Left lung (tissue), 10 donors: ENCODE results near the gene ATG9B. TPM values are rescaled to one million over a fixed set of nuclear protein-coding genes. Genes with fewer than 3 reads are reported as not detected.

ENCODE experiments used
- ATAC-seq: fragments of 200-7000 bp; cut with Tn5 transposase; one replicate; pipeline ENCODE4 v1.9.1; 2020; ENCODE audit warnings: moderate library complexity
- DNase-seq, 4 donors: peaks; one replicate each; pipeline ENCODE4 v3.0.0-alpha.2; 2013 to 2020
- H3K27ac ChIP-seq, 2 donors: fragments of 200-600 bp; sonication (generic) in 1 of 2; one replicate each; pipeline versions ENCODE4 v1.5.0 to v1.8.0; 2020 to 2021
- H3K27me3 ChIP-seq, 2 donors: fragments of 200-600 bp; sonication (generic) in 1 of 2; one replicate each; pipeline versions ENCODE4 v1.5.0 to v1.8.0; 2020 to 2021
- H3K36me3 ChIP-seq, 2 donors: fragments of 200-600 bp; sonication (generic) in 1 of 2; one replicate each; pipeline versions ENCODE4 v1.5.0 to v1.8.0; 2020 to 2021
- H3K4me1 ChIP-seq, 2 donors: fragments of 200-600 bp; one replicate each; pipeline ENCODE4 v1.8.0; 2021
- H3K4me3 ChIP-seq, 2 donors: fragments of 200-600 bp; sonication (generic) in 1 of 2; one replicate each; pipeline versions ENCODE4 v1.5.0 to v1.8.0; 2020 to 2021; ENCODE audit warnings: mild to moderate bottlenecking in 1 of 2
- H3K9me3 ChIP-seq, 2 donors: fragments of 200-600 bp; sonication (generic) in 1 of 2; one replicate each; pipeline versions ENCODE4 v1.5.0 to v1.8.0; 2020 to 2021
- intact Hi-C, 2 donors: fragments of 100-400 bp; cut with DNase I; formaldehyde crosslinking; loops; one replicate each; pipeline versions ENCODE4 v1.11.2 to v1.14.2; 2022
- polyA plus RNA-seq, 6 donors: library from polyadenylated mRNA; unstranded; fragments of 120-200 nt; gene quantifications; one replicate each; pipeline ENCODE4 v1.2.1, GENCODE V29; 2013; ENCODE audit not compliant: insufficient read length in 6 of 6
- total RNA-seq, 2 donors: library from RNA; stranded (reverse); fragmentation: NEBNext Ultra II Directional; extraction: Animal tissue kit (Norgen Biotek cat#: 25700); gene quantifications; one replicate each; pipeline ENCODE4 v1.2.1, GENCODE V29; 2021
- TF ChIP-seq, protein P1 (sequence below), 2 donors: fragments of 200-600 bp; sonication (generic) in 1 of 2; IDR thresholded peaks; one replicate each; pipeline versions ENCODE4 v1.5.0 to v1.8.0; 2021; ENCODE audit warnings: antibody characterized with exemption in 2 of 2
- donor health status: DM: no; HTN: yes; CAD: no.
- donor health status: DM: no; HTN: no; CAD: no.

The ATG9B gene
- total and polyA plus RNA-seq, 8 donors, result 0.68 to 7.1 (median 3.6) TPM

DNA sequence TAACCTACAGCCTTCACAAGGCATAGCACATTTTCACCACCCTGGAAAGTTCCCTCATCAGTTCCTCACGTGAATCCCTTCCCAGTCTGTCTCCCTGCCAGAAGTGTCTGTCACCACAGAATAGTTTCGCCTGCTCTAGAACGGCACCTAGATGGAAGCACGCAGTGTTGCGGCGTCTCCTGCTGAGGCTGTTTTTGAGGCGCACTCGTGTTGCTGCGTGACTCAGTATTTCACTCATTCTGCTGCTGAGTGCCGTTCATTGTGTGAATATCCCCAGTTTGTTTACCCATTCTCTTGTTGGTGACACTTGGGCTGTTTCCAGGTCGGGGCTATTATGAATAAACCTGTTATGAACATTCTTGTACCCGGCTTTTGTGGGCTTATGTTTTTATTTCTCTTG lies 20.7 kb downstream of the ATG9B start:
- intact Hi-C loops, result no loop called here
- no peak overlapping the region for H3K27ac ChIP-seq
- TF ChIP-seq, protein P1, sequence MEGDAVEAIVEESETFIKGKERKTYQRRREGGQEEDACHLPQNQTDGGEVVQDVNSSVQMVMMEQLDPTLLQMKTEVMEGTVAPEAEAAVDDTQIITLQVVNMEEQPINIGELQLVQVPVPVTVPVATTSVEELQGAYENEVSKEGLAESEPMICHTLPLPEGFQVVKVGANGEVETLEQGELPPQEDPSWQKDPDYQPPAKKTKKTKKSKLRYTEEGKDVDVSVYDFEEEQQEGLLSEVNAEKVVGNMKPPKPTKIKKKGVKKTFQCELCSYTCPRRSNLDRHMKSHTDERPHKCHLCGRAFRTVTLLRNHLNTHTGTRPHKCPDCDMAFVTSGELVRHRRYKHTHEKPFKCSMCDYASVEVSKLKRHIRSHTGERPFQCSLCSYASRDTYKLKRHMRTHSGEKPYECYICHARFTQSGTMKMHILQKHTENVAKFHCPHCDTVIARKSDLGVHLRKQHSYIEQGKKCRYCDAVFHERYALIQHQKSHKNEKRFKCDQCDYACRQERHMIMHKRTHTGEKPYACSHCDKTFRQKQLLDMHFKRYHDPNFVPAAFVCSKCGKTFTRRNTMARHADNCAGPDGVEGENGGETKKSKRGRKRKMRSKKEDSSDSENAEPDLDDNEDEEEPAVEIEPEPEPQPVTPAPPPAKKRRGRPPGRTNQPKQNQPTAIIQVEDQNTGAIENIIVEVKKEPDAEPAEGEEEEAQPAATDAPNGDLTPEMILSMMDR (IDR thresholded peaks at IDR 0.05), result no peak
- H3K9me3 ChIP-seq, result no peaks in the 10 kb centered on the region
- peaks cover 9 to 19% of the 10 kb centered on the region in 2 donors for H3K4me1 ChIP-seq
- H3K27me3 ChIP-seq, result peaks cover 0 to 9% of the 10 kb centered on the region in 2 donors
- peaks cover 0 to 5% of the 10 kb centered on the region in 2 donors for H3K36me3 ChIP-seq
- no peak overlapping the region for H3K4me3 ChIP-seq
- peak in 3 of 4 donors; percentile 55 to 69 (median 64) for DNase-seq
- ATAC-seq, result peak; percentile 85

DNA sequence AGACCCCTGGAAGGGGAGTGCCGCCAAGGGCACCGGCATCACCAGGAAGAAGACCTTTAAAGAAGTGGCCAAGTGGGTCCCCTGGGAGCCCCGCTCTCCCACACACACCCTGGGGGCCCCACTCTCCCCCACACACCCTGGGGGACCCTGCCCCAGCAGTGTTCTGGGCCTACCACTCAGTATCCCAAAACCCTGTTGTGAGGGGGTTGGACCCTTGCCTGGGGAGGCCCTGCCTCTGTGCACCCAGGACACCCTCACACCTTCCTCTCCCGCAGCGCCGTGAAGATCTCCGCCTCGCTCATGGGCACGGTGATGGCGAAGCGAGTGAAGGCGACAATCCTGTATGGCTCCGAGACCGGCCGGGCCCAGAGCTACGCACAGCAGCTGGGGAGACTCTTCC lies 22.7 kb downstream of the ATG9B start:
- H3K9me3 ChIP-seq, result no peaks in the 10 kb centered on the region
- H3K4me3 ChIP-seq, result no peak overlapping the region
- intact Hi-C loops, result no loop called here
- H3K4me1 ChIP-seq, result peaks cover 0 to 4% of the 10 kb centered on the region in 2 donors
- peak in 1 of 4 donors; percentile 66 for DNase-seq
- peaks cover 0 to 5% of the 10 kb centered on the region in 2 donors for H3K36me3 ChIP-seq
- no peak for ATAC-seq
- TF ChIP-seq, protein P1 (IDR thresholded peaks at IDR 0.05), result no peak
- peaks cover 0 to 9% of the 10 kb centered on the region in 2 donors for H3K27me3 ChIP-seq
- H3K27ac ChIP-seq, result no peak overlapping the region

GRCh38 chr7:151000897-151001495 lies 23.3 kb downstream of the ATG9B start:
- H3K36me3 ChIP-seq, result peaks cover 0 to 5% of the 10 kb centered on the region in 2 donors
- intact Hi-C loops, result no loop called here
- DNase-seq (no peak), ATAC-seq (no peak)
- H3K27me3 ChIP-seq, result peaks cover 0 to 14% of the 10 kb centered on the region in 2 donors
- no peaks in the 10 kb centered on the region for H3K9me3 ChIP-seq
- no peak overlapping the region for H3K27ac ChIP-seq
- TF ChIP-seq, protein P1 (IDR thresholded peaks at IDR 0.05), result no peak
- no peak overlapping the region for H3K4me3 ChIP-seq
- H3K4me1 ChIP-seq, result peaks cover 0 to 8% of the 10 kb centered on the region in 2 donors

- intact Hi-C loops, result no loop called here
These were observed 24.6 kb downstream of the ATG9B start for GRCh38 chr7:150999497-151000230.

GRCh38 chr7:150999001-150999400 lies 25.3 kb downstream of the ATG9B start:
- peaks cover 0 to 5% of the 10 kb centered on the region in 2 donors for H3K36me3 ChIP-seq
- no peak overlapping the region for H3K27ac ChIP-seq
- no peaks in the 10 kb centered on the region for H3K9me3 ChIP-seq
- H3K4me3 ChIP-seq, result no peak overlapping the region
- no peak for DNase-seq
- ATAC-seq, result no peak
- H3K4me1 ChIP-seq, result peaks cover 0 to 20% of the 10 kb centered on the region in 2 donors
- TF ChIP-seq, protein P1 (IDR thresholded peaks at IDR 0.05), result no peak
- peaks cover 0 to 14% of the 10 kb centered on the region in 2 donors for H3K27me3 ChIP-seq
- intact Hi-C loops, result no loop called here

More at GRCh38 chr7:150999497-151000230, 24.6 kb downstream of the ATG9B start:
- no peak for DNase-seq
- TF ChIP-seq, protein P1 (IDR thresholded peaks at IDR 0.05), result no peak
- H3K4me3 ChIP-seq, result no peak overlapping the region
- no peak for ATAC-seq
- no peaks in the 10 kb centered on the region for H3K9me3 ChIP-seq
- H3K27ac ChIP-seq, result no peak overlapping the region
- peaks cover 0 to 5% of the 10 kb centered on the region in 2 donors for H3K36me3 ChIP-seq
- H3K4me1 ChIP-seq, result peaks cover 0 to 13% of the 10 kb centered on the region in 2 donors
- peaks cover 0 to 14% of the 10 kb centered on the region in 2 donors for H3K27me3 ChIP-seq
